ENCODE measurements around the gene DDX10.

DNA sequence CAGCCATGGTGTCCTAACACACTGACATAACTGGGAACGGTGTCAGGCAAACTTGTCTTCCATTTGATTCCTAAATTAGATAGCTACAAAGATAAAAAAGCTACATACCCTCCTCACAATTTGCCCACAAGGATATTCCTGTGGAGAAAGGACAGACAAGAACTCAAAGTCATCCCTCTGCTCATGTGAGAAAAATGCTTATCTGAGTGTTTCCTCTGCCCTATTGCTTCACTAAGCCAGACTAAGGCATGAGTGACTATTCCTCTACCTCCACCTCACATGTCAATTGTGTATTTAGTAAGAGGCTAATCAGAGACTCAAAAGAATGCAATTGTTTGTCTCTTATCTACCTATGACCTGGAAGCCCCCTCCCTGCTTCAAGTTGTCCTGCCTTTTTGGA lies 247.7 kb downstream of the DDX10 start:
- TF ChIP-seq TCF12 (IDR thresholded peaks at IDR 0.05) (no peak), RAD21 (IDR thresholded peaks at IDR 0.05; ENCODE audit: low read length) (no peak), GABPA (IDR thresholded peaks at IDR 0.05; ENCODE audit: low read depth) (no peak), RCOR1 (IDR thresholded peaks at IDR 0.05; ENCODE audit: low read length) (no peak), FOSL2 (IDR thresholded peaks at IDR 0.05; ENCODE audit: borderline replicate concordance, low read depth) (no peak), EP300 (IDR thresholded peaks at IDR 0.05; ENCODE audit: borderline replicate concordance in 1 of 2, low read depth in 1 of 2, low read length in 1 of 2) (no peak), JUND (IDR thresholded peaks at IDR 0.05) (no peak), YY1 (IDR thresholded peaks at IDR 0.05; ENCODE audit: low read depth) (no peak), NRF1 (IDR thresholded peaks at IDR 0.05; ENCODE audit: low read depth, low read length) (no peak), MXI1 (IDR thresholded peaks at IDR 0.05; ENCODE audit: low read depth, low read length) (no peak), EZH2phosphoT487 (IDR thresholded peaks at IDR 0.05; ENCODE audit: borderline replicate concordance, low read depth) (no peak)
- TF ChIP-seq, protein P1, sequence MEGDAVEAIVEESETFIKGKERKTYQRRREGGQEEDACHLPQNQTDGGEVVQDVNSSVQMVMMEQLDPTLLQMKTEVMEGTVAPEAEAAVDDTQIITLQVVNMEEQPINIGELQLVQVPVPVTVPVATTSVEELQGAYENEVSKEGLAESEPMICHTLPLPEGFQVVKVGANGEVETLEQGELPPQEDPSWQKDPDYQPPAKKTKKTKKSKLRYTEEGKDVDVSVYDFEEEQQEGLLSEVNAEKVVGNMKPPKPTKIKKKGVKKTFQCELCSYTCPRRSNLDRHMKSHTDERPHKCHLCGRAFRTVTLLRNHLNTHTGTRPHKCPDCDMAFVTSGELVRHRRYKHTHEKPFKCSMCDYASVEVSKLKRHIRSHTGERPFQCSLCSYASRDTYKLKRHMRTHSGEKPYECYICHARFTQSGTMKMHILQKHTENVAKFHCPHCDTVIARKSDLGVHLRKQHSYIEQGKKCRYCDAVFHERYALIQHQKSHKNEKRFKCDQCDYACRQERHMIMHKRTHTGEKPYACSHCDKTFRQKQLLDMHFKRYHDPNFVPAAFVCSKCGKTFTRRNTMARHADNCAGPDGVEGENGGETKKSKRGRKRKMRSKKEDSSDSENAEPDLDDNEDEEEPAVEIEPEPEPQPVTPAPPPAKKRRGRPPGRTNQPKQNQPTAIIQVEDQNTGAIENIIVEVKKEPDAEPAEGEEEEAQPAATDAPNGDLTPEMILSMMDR (IDR thresholded peaks at IDR 0.05) = no peak

Data from SK-N-SH (cell line).